C1 segment of cervical spinal cord (tissue), 14 donors: ENCODE data around the gene PAEP.
"Not testable (repeated sequence)": the region's sequence is repeated elsewhere in the genome, so short reads cannot be mapped to it uniquely, and the experiment has no call there.

Experiments used
- DNase-seq, 14 donors: peaks; one replicate each; lab custom pipeline; 2025; lab: John Stamatoyannopoulos, UW

Gene PAEP

GRCh38 chr9:135549478-135550343 is 11.8 kb upstream of the PAEP start:
- not testable (repeated sequence) for DNase-seq

GRCh38 chr9:135550344-135550918 is 11.1 kb upstream of the PAEP start:
- no peak for DNase-seq

GRCh38 chr9:135551031-135551430 is 10.5 kb upstream of the PAEP start:
- no peak for DNase-seq

- DNase-seq: no peak
Observed at GRCh38 chr9:135551456-135551855, 10.1 kb upstream of the PAEP start.

GRCh38 chr9:135552021-135552697 is 9.4 kb upstream of the PAEP start:
- no peak for DNase-seq

GRCh38 chr9:135552698-135553171 is 8.8 kb upstream of the PAEP start:
- DNase-seq: no peak

- no peak for DNase-seq
Observed at GRCh38 chr9:135554718-135555117, 6.8 kb upstream of the PAEP start.

- DNase-seq: no peak
Observed at GRCh38 chr9:135555203-135555602, 6.4 kb upstream of the PAEP start.

GRCh38 chr9:135555910-135556309 is 5.6 kb upstream of the PAEP start:
- no peak for DNase-seq

GRCh38 chr9:135559606-135560005 is 1.9 kb upstream of the PAEP start:
- DNase-seq: no peak

GRCh38 chr9:135562235-135562745 is 734 bp downstream of the PAEP start:
- DNase-seq: no peak

GRCh38 chr9:135563039-135563476 is 1.5 kb downstream of the PAEP start:
- no peak for DNase-seq

- DNase-seq: no peak
Observed at GRCh38 chr9:135563858-135564257, 2.3 kb downstream of the PAEP start.

- no peak for DNase-seq
Observed at GRCh38 chr9:135565141-135565628, 3.6 kb downstream of the PAEP start.

GRCh38 chr9:135565636-135566035 is 4.1 kb downstream of the PAEP start:
- DNase-seq: no peak

GRCh38 chr9:135566552-135566951 is 5.0 kb downstream of the PAEP start:
- no peak for DNase-seq

GRCh38 chr9:135567311-135567710 is 5.8 kb downstream of the PAEP start:
- DNase-seq: no peak

GRCh38 chr9:135568026-135568425 is 6.5 kb downstream of the PAEP start:
- no peak for DNase-seq

GRCh38 chr9:135570456-135570855 is 8.9 kb downstream of the PAEP start:
- DNase-seq: no peak

- DNase-seq: no peak
Observed at GRCh38 chr9:135572233-135572632, 10.7 kb downstream of the PAEP start.

- DNase-seq: no peak
Observed at GRCh38 chr9:135573124-135573523, 11.6 kb downstream of the PAEP start.

GRCh38 chr9:135574331-135574730 is 12.8 kb downstream of the PAEP start:
- DNase-seq: no peak
